Ovary (tissue), 9 donors: ENCODE measurements around the gene ASB14. TPM values are rescaled to one million over a fixed set of nuclear protein-coding genes. Genes with fewer than 3 reads are reported as not detected.

Experiments
- DNase-seq, 5 donors: peaks; one replicate each; pipeline ENCODE4 v3.0.0-alpha.2; 2019 to 2020
- H3K27ac ChIP-seq, 2 donors: fragments of 200-600 bp; one replicate each; pipeline versions ENCODE4 v1.5.1 to v1.8.0; 2019 to 2022
- H3K27me3 ChIP-seq: fragments of 200-600 bp; one replicate; pipeline ENCODE4 v1.8.0; 2022
- H3K36me3 ChIP-seq: fragments of 200-600 bp; sonication (generic); one replicate; pipeline ENCODE4 v1.5.1; 2019
- H3K4me1 ChIP-seq: one replicate; pipeline ENCODE4 v1.8.1; 2013; ENCODE audit warnings: mild to moderate bottlenecking, moderate library complexity; ENCODE audit not compliant: insufficient read depth
- H3K4me3 ChIP-seq: fragments of 200-600 bp; sonication (generic); one replicate; pipeline ENCODE4 v1.5.1; 2017
- H3K9me3 ChIP-seq, 2 donors: fragments of 200-600 bp in 1 of 2; sonication (generic) in 1 of 2; one replicate each; pipeline versions ENCODE4 v1.5.1 to v1.8.1; 2013 to 2019; ENCODE audit warnings: mild to moderate bottlenecking in 1 of 2, moderate library complexity in 1 of 2
- CTCF ChIP-seq, 3 donors: fragments of 450-650 bp in 2 of 3; fragments of 200-600 bp in 1 of 3; IDR thresholded peaks; one replicate each; pipeline versions ENCODE4 v1.5.1 to v1.8.0; 2016 to 2022; ENCODE audit warnings: antibody characterized with exemption in 3 of 3, mild to moderate bottlenecking in 1 of 3
- EP300 ChIP-seq: sonication (generic); formaldehyde crosslinking; IDR thresholded peaks from one replicate; pipeline ENCODE4 v1.6.1; 2017; ENCODE audit warnings: antibody characterized with exemption
- POLR2A ChIP-seq: fragments of 450-650 bp; IDR thresholded peaks from one replicate; pipeline ENCODE4 v1.6.1; 2017; ENCODE audit warnings: antibody characterized with exemption, mild to moderate bottlenecking, moderate library complexity
- WGBS, 3 donors: extraction: QIAGEN DNeasy Blood & Tissue Kit in 1 of 3; methylation state at CpG; one replicate each; pipeline versions ENCODE4 v1.1.5 to v1.1.7; 2013 to 2017; 5-methylcytosine and 5-hydroxymethylcytosine counted together
- intact Hi-C, 4 donors: fragments of 100-400 bp; cut with DNase I; formaldehyde crosslinking; loops; one replicate each; pipeline versions ENCODE4 v1.11.0 to v1.15.1; 2022 to 2023
- polyA plus RNA-seq, 2 donors: library from polyadenylated mRNA; stranded (reverse); fragments of 200-250 nt in 1 of 2; fragments of 350-450 nt in 1 of 2; fragmentation: Illumina TruSeq in 1 of 2; extraction: RNeasy Lipid Tissue Mini Kit (QIAGEN cat#74804) in 1 of 2; gene quantifications; one replicate each; pipeline ENCODE4 v1.2.3, GENCODE V29; 2013 to 2014
- total RNA-seq, 7 donors: library from RNA; depleted of rRNA in 2 of 7; stranded (reverse); fragments of >200 nt in 2 of 7; fragmentation: NEBNext Ultra II Directional in 3 of 7; extraction: Animal tissue kit (Norgen Biotek cat#: 25700) in 3 of 7; gene quantifications; one replicate each; pipeline versions ENCODE4 v1.1.0 to v1.2.4, GENCODE V29; 2016 to 2023
- donor health status: DM: no; HTN: no; CAD: no; lungs with moderate emphysema.
- donor health status: DM: no; HTN: no; CAD: no.
- donor health status: Bipolar disorder and iron deficiency.
- donor health status: DM: yes; HTN: yes; CAD: no.
- donor health status: DM: no; HTN: no; CAD: no.
- donor health status: DM: yes; HTN: yes; CAD: no.

Gene ASB14
- total and polyA plus RNA-seq, 9 donors = 0.05 to 0.80 TPM; not detected in 7

GRCh38 chr3:57244946-57245345 is 47.5 kb downstream of the ASB14 start:
- no peaks in the 10 kb centered on the region for H3K4me1 ChIP-seq
- DNase-seq = no peak
- no peaks in the 10 kb centered on the region for H3K36me3 ChIP-seq
- H3K4me3 ChIP-seq = no peak overlapping the region
- intact Hi-C loops = no loop called here
- H3K9me3 ChIP-seq = no peaks in the 10 kb centered on the region
- H3K27ac ChIP-seq = no peak overlapping the region
- H3K27me3 ChIP-seq = no peaks in the 10 kb centered on the region
- WGBS, 3 donors = 81 to 86% (median 81%) methylated on average over 2 of the region's 2 CpGs
- TF ChIP-seq EP300 = no peak
- no peak for TF ChIP-seq CTCF (IDR thresholded peaks at IDR 0.05)
- no peak for TF ChIP-seq POLR2A

- Histone ChIP-seq H3K36me3 (no peaks in the 10 kb centered on the region), H3K4me3 (no peak overlapping the region), H3K27ac (no peak overlapping the region), H3K4me1 (peaks cover 7% of the 10 kb centered on the region), H3K27me3 (no peaks in the 10 kb centered on the region), H3K9me3 (no peaks in the 10 kb centered on the region)
- 81 to 87% (median 87%) methylated on average over 13 of the region's 13 CpGs for WGBS, 3 donors
- no peak for DNase-seq
- intact Hi-C loops = no loop called here
- TF ChIP-seq POLR2A = no peak
- no peak for TF ChIP-seq EP300
- TF ChIP-seq CTCF (IDR thresholded peaks at IDR 0.05) = no peak
Measured at GRCh38 chr3:57234613-57235575, 57.6 kb downstream of the ASB14 start.

GRCh38 chr3:57233799-57234198 is 58.7 kb downstream of the ASB14 start:
- 63 to 70% (median 63%) methylated on average over 2 of the region's 2 CpGs for WGBS, 3 donors

GRCh38 chr3:57230006-57230405 is 62.5 kb downstream of the ASB14 start:
- H3K4me1 ChIP-seq = peaks cover 9% of the 10 kb centered on the region
- no peaks in the 10 kb centered on the region for H3K27me3 ChIP-seq
- no peaks in the 10 kb centered on the region for H3K9me3 ChIP-seq
- WGBS, 3 donors = 68 to 80% (median 71%) methylated on average over 2 of the region's 2 CpGs
- no peaks in the 10 kb centered on the region for H3K36me3 ChIP-seq
- H3K27ac ChIP-seq = no peak overlapping the region
- intact Hi-C loops = no loop called here
- no peak for DNase-seq
- TF ChIP-seq EP300 = no peak
- H3K4me3 ChIP-seq = no peak overlapping the region

More at GRCh38 chr3:57233799-57234198, 58.7 kb downstream of the ASB14 start:
- Histone ChIP-seq H3K27ac (no peak overlapping the region), H3K27me3 (no peaks in the 10 kb centered on the region), H3K4me1 (peaks cover 9% of the 10 kb centered on the region), H3K9me3 (no peaks in the 10 kb centered on the region), H3K36me3 (no peaks in the 10 kb centered on the region), H3K4me3 (no peak overlapping the region)
- intact Hi-C loops = no loop called here
- DNase-seq = no peak
- TF ChIP-seq CTCF (IDR thresholded peaks at IDR 0.05) = no peak
